Loucy (cell line): ENCODE measurements around the gene DKKL1.

Experiments
- CTCF ChIP-seq: fragments of 200-600 bp; sonication (generic); conservative IDR thresholded peaks from 2 replicates; pipeline ENCODE4 v1.5.1; 2014; ENCODE audit warnings: mild to moderate bottlenecking, antibody characterized with exemption, low read length
- EZH2phosphoT487 ChIP-seq: fragments of 200-600 bp; IDR thresholded peaks from 2 replicates; pipeline ENCODE4 v1.6.1; 2018; ENCODE audit warnings: antibody characterized with exemption, mild to moderate bottlenecking, moderate library complexity, borderline replicate concordance

GRCh38 chr19:49396738-49397505 is 33.2 kb downstream of the DKKL1 start:
- TF ChIP-seq CTCF: no peak
- TF ChIP-seq EZH2phosphoT487: no peak
